Endothelial cell of umbilical vein (primary cell): ENCODE data around the gene MITF. TPM values are rescaled to one million over a fixed set of nuclear protein-coding genes. Genes with fewer than 3 reads are reported as not detected.

ENCODE experiments used
- BruUV-seq: library from RNA; stranded (reverse); fragments of 400-500 nt; replicated peaks from 2 replicates; lab custom pipeline; 2021; lab: Mats Ljungman, UMichigan
- CTCF ChIA-PET: fragments of 300-600, 350-600 bp; sonication (Branson Sonifier 250); formaldehyde crosslinking; loops from one replicate; lab custom pipeline; 2021; ENCODE audit warnings: antibody characterized with exemption, inconsistent platforms; lab: Charles Lee
- POLR2A ChIA-PET: fragments of 300-600, 350-600 bp; sonication (Branson Sonifier 250); formaldehyde crosslinking; loops from one replicate; lab custom pipeline; 2021; ENCODE audit warnings: antibody characterized with exemption, inconsistent platforms; lab: Charles Lee
- DNase-seq: peaks from one replicate; pipeline ENCODE4 v3.0.0-alpha.2; 2011; ENCODE audit warnings: low read depth, low spot score
- FAIRE-seq: peaks from 2 replicates; lab custom pipeline; 2011; peaks lifted over from hg19 to GRCh38; lab: Jason Lieb, UNC
- H2AFZ ChIP-seq: 2 replicates; pipeline ENCODE4 v1.6.0; 2012; ENCODE audit warnings: low read depth, low read length, control low read depth, inconsistent platforms
- H3K27ac ChIP-seq: 2 replicates; pipeline ENCODE4 v1.5.1; 2011; ENCODE audit warnings: low read depth, mild to moderate bottlenecking, control low read depth, low read length, moderate library complexity; ENCODE audit not compliant: insufficient read depth
- H3K27me3 ChIP-seq, 2 experiments: 2 replicates each; pipeline versions ENCODE4 v1.6.0 to v1.6.1; 2011; ENCODE audit warnings: low read length in 2 of 2, mixed read lengths in 1 of 2; ENCODE audit not compliant: control insufficient read depth in 2 of 2, insufficient read depth in 2 of 2
- H3K36me3 ChIP-seq, 2 experiments: 2 replicates in 1 of 2; 3 replicates in 1 of 2; pipeline ENCODE4 v1.5.1; 2011; ENCODE audit warnings: low read length in 2 of 2, mild to moderate bottlenecking in 1 of 2, moderate library complexity in 1 of 2; ENCODE audit not compliant: control insufficient read depth in 2 of 2, insufficient read depth in 2 of 2; ENCODE audit errors: extremely low read depth in 1 of 2
- H3K4me1 ChIP-seq: 3 replicates; pipeline ENCODE4 v1.5.1; 2011; ENCODE audit warnings: mild to moderate bottlenecking, low read length; ENCODE audit not compliant: control insufficient read depth, insufficient read depth; ENCODE audit errors: extremely low read depth
- H3K4me2 ChIP-seq: 2 replicates; pipeline ENCODE4 v1.6.1; 2011; ENCODE audit warnings: low read length, control low read depth, mixed read lengths; ENCODE audit not compliant: insufficient read depth
- H3K4me3 ChIP-seq, 3 experiments: fragments of 200-600 bp in 1 of 3; sonication (generic), shearing (Covaris generic) in 1 of 3; replicated peaks in 1 of 3; 2 replicates each; pipeline ENCODE4 v1.5.1; 2011 to 2016; ENCODE audit warnings: control low read depth in 3 of 3, low read length in 3 of 3, mild to moderate bottlenecking in 2 of 3, inconsistent platforms in 1 of 3, low read depth in 1 of 3, moderate library complexity in 1 of 3; ENCODE audit not compliant: insufficient read depth in 1 of 3
- H3K79me2 ChIP-seq: 2 replicates; pipeline ENCODE4 v1.6.0; 2012; ENCODE audit warnings: low read length, inconsistent platforms; ENCODE audit not compliant: control insufficient read depth, insufficient read depth
- H3K9ac ChIP-seq: replicated peaks from 2 replicates; pipeline ENCODE3; 2011; ENCODE audit warnings: low read length, control low read depth; ENCODE audit not compliant: insufficient read depth; ENCODE audit errors: extremely low read depth
- H3K9me1 ChIP-seq: replicated peaks from 3 replicates; pipeline ENCODE4 v1.6.0; 2011; ENCODE audit warnings: mild to moderate bottlenecking, low read length; ENCODE audit not compliant: control insufficient read depth, insufficient read depth; ENCODE audit errors: extremely low read depth
- H3K9me3 ChIP-seq: replicated peaks from 2 replicates; pipeline ENCODE4 v1.5.1; 2012; ENCODE audit warnings: low read length, inconsistent platforms; ENCODE audit not compliant: control insufficient read depth, insufficient read depth
- H4K20me1 ChIP-seq: replicated peaks from 2 replicates; pipeline ENCODE3; 2011; ENCODE audit warnings: mild to moderate bottlenecking, low read length; ENCODE audit not compliant: control insufficient read depth, insufficient read depth; ENCODE audit errors: extremely low read depth
- CTCF ChIP-seq, 2 donors: IDR thresholded peaks; 1 replicate in 1 of 2; 2 replicates in 1 of 2; pipeline ENCODE4 v1.5.1; 2011; ENCODE audit warnings: low read length in 2 of 2, mild to moderate bottlenecking in 2 of 2, moderate library complexity in 2 of 2, control low read depth in 1 of 2, inconsistent platforms in 1 of 2, low read depth in 1 of 2; ENCODE audit not compliant: insufficient read depth in 1 of 2; ENCODE audit errors: extremely low read depth in 1 of 2
- FOS ChIP-seq: IDR thresholded peaks from 2 replicates; pipeline ENCODE4 v1.6.1; 2011; ENCODE audit warnings: mild to moderate bottlenecking, low read length, moderate library complexity, borderline replicate concordance; ENCODE audit not compliant: insufficient read depth
- MAX ChIP-seq: IDR thresholded peaks from 2 replicates; pipeline ENCODE4 v1.6.1; 2011; ENCODE audit not compliant: insufficient read depth, insufficient read length
- dilution Hi-C: fragments of 300-500 bp; cut with MboI; formaldehyde crosslinking; loops from one replicate; pipeline ENCODE4 v1.15.0; 2019; ENCODE audit warnings: low sequenced_read_pairs; ENCODE audit not compliant: extremely low pct_ligation_motif_present
- intact Hi-C: fragments of 100-400 bp; cut with micrococcal nuclease; formaldehyde crosslinking; loops from one replicate; pipeline ENCODE4 v1.10.0; 2022
- polyA plus RNA-seq, 4 experiments: library from polyadenylated mRNA; depleted of rRNA in 3 of 4; stranded (reverse) in 3 of 4; unstranded in 1 of 4; fragments of >200 nt; gene quantifications; 2 replicates each; pipeline versions ENCODE4 v1.2.1 to v1.2.3, GENCODE V29; 2011 to 2012; ENCODE audit warnings: missing spikeins in 1 of 4
- total RNA-seq: library from RNA; stranded (reverse); gene quantifications from 2 replicates; pipeline ENCODE4 v1.2.3, GENCODE V29; 2021

The MITF gene
- total and polyA plus RNA-seq, 2 donors (not counting 3 experiments of a cell fraction or from before 2014, with no cell fraction given): 1.6 to 2.5 TPM

DNA sequence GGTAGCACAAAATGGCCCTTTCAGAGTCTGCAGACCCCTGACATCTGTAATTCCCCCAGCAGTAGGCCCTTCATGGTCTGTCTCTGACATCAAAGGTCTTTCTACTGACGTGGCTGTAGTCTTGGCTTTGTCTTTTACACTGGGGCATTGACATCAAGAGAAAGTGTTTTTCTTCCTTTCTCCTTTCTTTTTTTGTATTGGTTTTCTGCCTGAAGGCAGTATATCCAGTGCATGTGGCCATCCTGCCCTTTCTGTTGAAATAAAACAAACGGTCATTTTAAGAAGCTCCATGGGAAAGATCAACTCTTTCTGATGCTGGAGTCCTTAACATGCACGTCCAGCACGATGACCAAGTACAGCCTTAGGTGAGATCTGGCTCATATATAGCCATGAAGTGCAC is 153.4 kb downstream of the MITF start:
- DNase-seq (no peak), FAIRE-seq (no peak)
- Histone ChIP-seq H3K9me1 (no peaks in the 10 kb centered on the region), H3K9ac (no peak overlapping the region), H3K4me2 (no peak overlapping the region), H3K4me3 (no peak overlapping the region), H3K36me3 (no peaks in the 10 kb centered on the region), H3K27ac (no peak overlapping the region), H3K4me1 (peaks cover 19% of the 10 kb centered on the region), H3K27me3 (no peaks in the 10 kb centered on the region), H2AFZ (no peak overlapping the region), H4K20me1 (no peaks in the 10 kb centered on the region), H3K9me3 (no peaks in the 10 kb centered on the region), H3K79me2 (no peaks in the 10 kb centered on the region)
- intact Hi-C loops (no loop called here), dilution Hi-C loops (no loop called here)
- no peak for TF ChIP-seq FOS
- no TSS peak for BruUV-seq
- CTCF ChIA-PET: interaction anchor here (2.0 kb wide), 1 partner anchor 10 kb away, joined by 6 read pairs; no protein-coding TSS in a partner anchor
- POLR2A ChIA-PET: no interaction called here

DNA sequence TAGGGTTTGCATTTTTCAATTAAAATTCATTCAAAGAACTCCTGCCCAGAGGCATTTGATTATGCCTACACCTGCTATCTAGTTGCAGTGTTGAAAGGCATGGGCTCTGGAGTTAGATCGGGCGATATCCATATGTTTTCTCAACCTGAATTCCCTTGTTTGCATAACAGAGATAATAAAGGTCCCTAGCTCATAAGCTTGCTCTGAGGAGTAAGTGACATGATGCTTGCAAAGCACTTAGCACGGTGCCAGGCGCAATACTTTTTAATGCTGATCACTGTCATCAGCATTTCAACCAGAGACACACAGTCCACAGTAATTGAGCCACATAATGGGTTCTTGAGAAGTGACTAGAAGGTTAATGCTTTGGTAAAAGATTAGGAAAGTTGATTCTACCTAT is 154.0 kb downstream of the MITF start:
- ChIA-PET POLR2A (no interaction called here), CTCF (interaction anchor here (2.0 kb wide), 1 partner anchor 9 kb away, joined by 6 read pairs; no protein-coding TSS in a partner anchor)
- BruUV-seq: no TSS peak
- TF ChIP-seq CTCF (IDR thresholded peaks at IDR 0.05; ENCODE audit: extremely low read depth in 1 of 2, insufficient read depth in 1 of 2, low read depth in 1 of 2, low read length in 2 of 2): no peak
- no peak for TF ChIP-seq MAX
- Histone ChIP-seq H3K4me3 (no peak overlapping the region), H3K9ac (no peak overlapping the region), H3K4me2 (no peak overlapping the region), H2AFZ (no peak overlapping the region), H4K20me1 (no peaks in the 10 kb centered on the region), H3K9me1 (no peaks in the 10 kb centered on the region), H3K36me3 (no peaks in the 10 kb centered on the region), H3K27ac (no peak overlapping the region), H3K79me2 (no peaks in the 10 kb centered on the region), H3K9me3 (no peaks in the 10 kb centered on the region), H3K27me3 (no peaks in the 10 kb centered on the region), H3K4me1 (peaks cover 19% of the 10 kb centered on the region)
- intact Hi-C loops (no loop called here), dilution Hi-C loops (no loop called here)
- FAIRE-seq (no peak), DNase-seq (no peak)
